Activated CD8-positive, alpha-beta T cell treated with anti-CD3 and anti-CD28 coated beads for 36 hours (primary cell): ENCODE data around the gene GPR42. TPM values are rescaled to one million over a fixed set of nuclear protein-coding genes. Genes with fewer than 3 reads are reported as not detected.

Source experiments
- ATAC-seq: fragments of 200-7000 bp; cut with Tn5 transposase; one replicate; pipeline ENCODE4 v1.10.0; 2021; ENCODE audit warnings: mild to moderate bottlenecking, moderate library complexity
- CTCF ChIA-PET: fragments of 350-600 bp; sonication (Branson Sonifier 250); formaldehyde crosslinking; loops from one replicate; lab custom pipeline; 2021; ENCODE audit warnings: antibody characterized with exemption; lab: Charles Lee
- POLR2A ChIA-PET: fragments of 350-600 bp; sonication (Branson Sonifier 250); formaldehyde crosslinking; loops from one replicate; lab custom pipeline; 2021; ENCODE audit warnings: antibody characterized with exemption; lab: Charles Lee
- DNase-seq: peaks from one replicate; pipeline ENCODE4 v3.0.0-alpha.2; 2020
- H3K27ac Mint-ChIP-seq: one replicate; pipeline ENCODE4 v1.8.0; 2021; ENCODE audit warnings: mild to moderate bottlenecking, mixed read lengths
- H3K27me3 Mint-ChIP-seq: one replicate; pipeline ENCODE4 v1.8.0; 2021; ENCODE audit warnings: mixed read lengths
- H3K36me3 Mint-ChIP-seq: one replicate; pipeline ENCODE4 v1.8.0; 2021; ENCODE audit warnings: low read depth, mixed read lengths
- H3K4me1 Mint-ChIP-seq: one replicate; pipeline ENCODE4 v1.8.0; 2021; ENCODE audit warnings: low read depth, mixed read lengths
- H3K4me3 Mint-ChIP-seq: one replicate; pipeline ENCODE4 v1.8.0; 2021; ENCODE audit warnings: mild to moderate bottlenecking, moderate library complexity, mixed read lengths
- H3K9me3 Mint-ChIP-seq: one replicate; pipeline ENCODE4 v1.8.0; 2021; ENCODE audit warnings: mixed read lengths
- intact Hi-C: fragments of 100-400 bp; cut with micrococcal nuclease; formaldehyde crosslinking; loops from one replicate; pipeline ENCODE4 v1.10.0; 2022
- total RNA-seq, 2 experiments: library from RNA; stranded (reverse); gene quantifications; one replicate each; pipeline ENCODE4 v1.2.3, GENCODE V29; 2021
- TF ChIP-seq, protein P1 (sequence below): fragments of 200-600 bp; IDR thresholded peaks from one replicate; pipeline ENCODE4 v1.8.0; 2022; ENCODE audit warnings: antibody characterized with exemption, mild to moderate bottlenecking

Gene GPR42
- total RNA-seq, 2 experiments from 2014 or later, result 0.18 to 0.56 TPM

DNA sequence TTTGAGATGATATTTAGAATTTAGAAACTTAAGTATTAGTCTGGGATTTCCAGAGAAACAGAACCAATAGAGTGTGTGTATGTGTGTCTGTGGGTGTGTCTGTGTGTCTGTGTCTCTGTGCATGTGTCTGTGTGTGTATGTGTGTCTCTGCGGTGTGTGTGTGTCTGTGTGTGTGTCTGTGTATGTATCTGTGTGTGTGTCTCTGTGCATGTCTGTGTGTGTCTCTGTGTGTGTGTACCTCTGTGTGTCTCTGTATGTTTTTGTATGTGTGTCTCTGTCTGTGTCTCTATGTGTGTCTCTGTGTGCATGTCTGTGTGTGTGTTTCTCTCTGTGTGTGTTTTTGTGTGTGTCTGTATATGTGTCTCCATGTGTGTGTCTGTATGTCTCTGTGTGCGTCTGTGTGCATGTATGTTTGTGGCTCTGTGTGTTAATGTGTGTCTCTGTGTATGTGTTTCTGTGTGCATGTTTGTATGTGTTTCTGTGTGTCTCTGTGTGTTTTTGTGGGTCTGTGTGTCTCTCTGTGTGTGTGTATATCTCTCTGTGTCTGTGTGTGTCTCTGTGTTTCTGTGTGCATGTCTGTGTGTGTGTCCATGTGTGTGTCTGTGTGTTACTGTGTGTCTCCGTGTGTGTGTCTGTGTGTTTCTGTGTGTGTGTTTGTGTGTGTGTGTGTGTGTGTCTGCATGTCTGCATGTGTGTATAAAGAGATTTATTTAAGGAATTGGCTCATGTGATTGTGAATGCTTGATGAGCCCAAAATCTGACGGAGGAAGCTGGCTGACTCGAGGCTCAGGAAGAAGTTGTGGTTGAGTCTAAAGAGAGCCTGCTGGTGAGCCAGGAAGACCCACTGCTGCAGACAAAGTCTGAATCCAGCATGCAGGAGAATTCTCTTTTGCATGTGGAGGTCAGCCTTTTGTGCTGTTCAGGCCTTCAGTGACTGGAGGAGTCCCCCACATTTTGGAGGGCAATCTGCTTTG, 22.2 kb downstream of the GPR42 start:
- no peaks in the 10 kb centered on the region for H3K36me3 Mint-ChIP-seq
- no peaks in the 10 kb centered on the region for H3K4me1 Mint-ChIP-seq
- TF ChIP-seq, protein P1, sequence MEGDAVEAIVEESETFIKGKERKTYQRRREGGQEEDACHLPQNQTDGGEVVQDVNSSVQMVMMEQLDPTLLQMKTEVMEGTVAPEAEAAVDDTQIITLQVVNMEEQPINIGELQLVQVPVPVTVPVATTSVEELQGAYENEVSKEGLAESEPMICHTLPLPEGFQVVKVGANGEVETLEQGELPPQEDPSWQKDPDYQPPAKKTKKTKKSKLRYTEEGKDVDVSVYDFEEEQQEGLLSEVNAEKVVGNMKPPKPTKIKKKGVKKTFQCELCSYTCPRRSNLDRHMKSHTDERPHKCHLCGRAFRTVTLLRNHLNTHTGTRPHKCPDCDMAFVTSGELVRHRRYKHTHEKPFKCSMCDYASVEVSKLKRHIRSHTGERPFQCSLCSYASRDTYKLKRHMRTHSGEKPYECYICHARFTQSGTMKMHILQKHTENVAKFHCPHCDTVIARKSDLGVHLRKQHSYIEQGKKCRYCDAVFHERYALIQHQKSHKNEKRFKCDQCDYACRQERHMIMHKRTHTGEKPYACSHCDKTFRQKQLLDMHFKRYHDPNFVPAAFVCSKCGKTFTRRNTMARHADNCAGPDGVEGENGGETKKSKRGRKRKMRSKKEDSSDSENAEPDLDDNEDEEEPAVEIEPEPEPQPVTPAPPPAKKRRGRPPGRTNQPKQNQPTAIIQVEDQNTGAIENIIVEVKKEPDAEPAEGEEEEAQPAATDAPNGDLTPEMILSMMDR, result no peak
- no peak for ATAC-seq
- no peak overlapping the region for H3K27ac Mint-ChIP-seq
- H3K27me3 Mint-ChIP-seq, result no peaks in the 10 kb centered on the region
- no peak for DNase-seq
- ChIA-PET CTCF (no interaction called here), POLR2A (no interaction called here)
- no peak overlapping the region for H3K4me3 Mint-ChIP-seq
- H3K9me3 Mint-ChIP-seq, result no peaks in the 10 kb centered on the region
- intact Hi-C loops, result no loop called here

DNA sequence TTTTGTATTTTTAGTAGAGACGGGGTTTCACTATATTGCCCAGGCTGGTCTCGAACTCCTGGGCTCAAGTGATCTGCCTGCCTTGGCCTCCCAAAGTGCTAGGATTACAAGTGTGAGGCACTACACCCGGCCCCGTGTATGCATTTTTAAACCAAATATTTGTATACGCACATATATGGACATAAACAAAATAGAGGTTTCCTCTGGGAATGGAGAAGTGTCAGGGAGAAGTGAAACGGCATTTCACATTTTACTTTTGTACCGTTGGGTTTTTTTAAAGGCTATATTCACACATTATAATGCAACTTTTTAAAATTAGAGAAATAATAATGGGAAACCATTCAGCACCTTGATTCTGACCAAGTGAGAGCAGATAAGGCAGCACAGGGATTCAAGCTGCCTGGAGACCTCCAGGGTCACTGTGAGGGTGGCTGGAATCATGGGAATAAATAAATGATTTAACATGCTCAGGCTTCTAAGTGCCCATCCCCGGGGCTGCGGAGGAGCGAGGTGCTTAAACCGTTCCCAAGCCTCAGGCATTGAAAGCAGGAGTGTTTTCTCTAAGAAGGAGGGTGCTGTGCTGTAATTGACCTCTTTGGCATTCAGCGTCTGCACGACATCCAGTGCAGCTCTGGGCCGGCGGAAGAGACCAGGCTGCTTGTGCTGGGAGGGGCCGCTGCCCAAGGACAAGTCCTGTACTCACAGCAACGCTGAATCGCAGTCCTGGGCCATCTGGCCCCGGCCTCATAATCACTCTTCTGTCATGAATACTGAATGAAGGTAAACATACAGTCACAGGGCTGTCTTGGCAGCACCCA, 24.7 kb downstream of the GPR42 start:
- no peaks in the 10 kb centered on the region for H3K9me3 Mint-ChIP-seq
- CTCF ChIA-PET, result interaction anchor here (1.0 to 1.3 kb wide), 2 partner anchors 73 to 100 kb away, joined by 3 read pairs; no protein-coding TSS in a partner anchor
- DNase-seq (no peak), ATAC-seq (no peak)
- no peak overlapping the region for H3K4me3 Mint-ChIP-seq
- no peaks in the 10 kb centered on the region for H3K36me3 Mint-ChIP-seq
- POLR2A ChIA-PET, result no interaction called here
- H3K27me3 Mint-ChIP-seq, result peaks cover 2% of the 10 kb centered on the region
- H3K27ac Mint-ChIP-seq, result no peak overlapping the region
- intact Hi-C loops, result no loop called here
- TF ChIP-seq, protein P1, result no peak
- no peaks in the 10 kb centered on the region for H3K4me1 Mint-ChIP-seq

- ATAC-seq, result no peak
- ChIA-PET POLR2A (no interaction called here), CTCF (interaction anchor here (1.0 kb wide), 1 partner anchor 99 kb away, joined by 3 read pairs; no protein-coding TSS in a partner anchor)
- H3K4me1 Mint-ChIP-seq, result no peaks in the 10 kb centered on the region
- H3K4me3 Mint-ChIP-seq, result no peak overlapping the region
- no peaks in the 10 kb centered on the region for H3K36me3 Mint-ChIP-seq
- no peak overlapping the region for H3K27ac Mint-ChIP-seq
- intact Hi-C loops, result no loop called here
- H3K9me3 Mint-ChIP-seq, result no peaks in the 10 kb centered on the region
- TF ChIP-seq, protein P1, result no peak
- H3K27me3 Mint-ChIP-seq, result peaks cover 2% of the 10 kb centered on the region
- no peak for DNase-seq
Observed at GRCh38 chr19:35396240-35396885, 25.5 kb downstream of the GPR42 start.

DNA sequence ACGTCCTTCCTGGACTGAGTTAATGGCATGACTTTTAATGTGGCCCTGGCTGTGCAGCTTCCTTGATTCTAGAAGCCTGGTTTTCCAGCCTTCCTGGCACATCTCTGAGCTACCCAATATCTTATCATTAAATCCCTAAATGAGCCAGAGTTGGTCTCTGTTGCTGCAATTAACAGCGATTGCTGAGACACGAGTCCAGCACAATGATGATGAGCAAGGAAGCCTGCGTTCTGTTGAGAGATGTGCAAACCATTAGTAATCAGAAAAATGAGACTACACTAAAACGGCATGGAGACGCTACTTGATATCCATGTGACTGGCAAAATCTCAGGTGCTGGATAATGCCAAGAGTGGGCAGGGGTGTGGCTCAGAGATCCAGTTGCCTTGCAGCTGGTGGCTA, 26.2 kb downstream of the GPR42 start:
- CTCF ChIA-PET, result no interaction called here
- TF ChIP-seq, protein P1, result no peak
- no peak overlapping the region for H3K27ac Mint-ChIP-seq
- ATAC-seq, result no peak
- no peaks in the 10 kb centered on the region for H3K9me3 Mint-ChIP-seq
- H3K36me3 Mint-ChIP-seq, result no peaks in the 10 kb centered on the region
- H3K4me1 Mint-ChIP-seq, result no peaks in the 10 kb centered on the region
- no peak for DNase-seq
- intact Hi-C loops, result no loop called here
- no peak overlapping the region for H3K4me3 Mint-ChIP-seq
- peaks cover 2% of the 10 kb centered on the region for H3K27me3 Mint-ChIP-seq
- POLR2A ChIA-PET, result no interaction called here
